HL-60 (cell line): ENCODE measurements around the gene ZNF385A.

Experiments used
- DNase-seq, 2 experiments: peaks; one replicate each; pipeline ENCODE4 v3.0.0-alpha.2; 2010 to 2020; ENCODE audit warnings: low read depth in 1 of 2, low spot score in 1 of 2
- H3K27ac ChIP-seq: fragments of 250-450 bp; sonication (Bioruptor Pico); replicated peaks from 2 replicates; pipeline ENCODE4 v1.5.1; 2020; ENCODE audit warnings: mild to moderate bottlenecking, moderate library complexity
- H3K27me3 ChIP-seq: fragments of 250-450 bp; sonication (Bioruptor Pico); 2 replicates; pipeline ENCODE4 v1.5.1; 2021; ENCODE audit warnings: mild to moderate bottlenecking, moderate library complexity; ENCODE audit not compliant: insufficient read depth, poor library complexity, severe bottlenecking
- H3K4me3 ChIP-seq: replicated peaks from 2 replicates; pipeline ENCODE4 v1.5.1; 2011; ENCODE audit warnings: mild to moderate bottlenecking, control low read depth, low read length; ENCODE audit not compliant: insufficient read depth
- GABPA ChIP-seq: IDR thresholded peaks from 2 replicates; pipeline ENCODE4 v1.6.1; 2012; ENCODE audit warnings: low read depth
- POLR2AphosphoS5 ChIP-seq: IDR thresholded peaks from 2 replicates; pipeline ENCODE4 v1.6.1; 2012; ENCODE audit warnings: low read depth
- SPI1 ChIP-seq: IDR thresholded peaks from 2 replicates; pipeline ENCODE4 v1.6.1; 2012; ENCODE audit warnings: low read depth, mild to moderate bottlenecking, borderline replicate concordance
- TF ChIP-seq, protein P1 (sequence below): IDR thresholded peaks from 2 replicates; pipeline ENCODE4 v1.6.1; 2012; ENCODE audit warnings: low read depth; ENCODE audit not compliant: insufficient replicate concordance
- TF ChIP-seq, protein P2 (sequence below): IDR thresholded peaks from one replicate; pipeline ENCODE4 v1.5.1; 2011; ENCODE audit warnings: low read length, control low read depth, inconsistent platforms; ENCODE audit not compliant: insufficient read depth

ZNF385A gene

DNA sequence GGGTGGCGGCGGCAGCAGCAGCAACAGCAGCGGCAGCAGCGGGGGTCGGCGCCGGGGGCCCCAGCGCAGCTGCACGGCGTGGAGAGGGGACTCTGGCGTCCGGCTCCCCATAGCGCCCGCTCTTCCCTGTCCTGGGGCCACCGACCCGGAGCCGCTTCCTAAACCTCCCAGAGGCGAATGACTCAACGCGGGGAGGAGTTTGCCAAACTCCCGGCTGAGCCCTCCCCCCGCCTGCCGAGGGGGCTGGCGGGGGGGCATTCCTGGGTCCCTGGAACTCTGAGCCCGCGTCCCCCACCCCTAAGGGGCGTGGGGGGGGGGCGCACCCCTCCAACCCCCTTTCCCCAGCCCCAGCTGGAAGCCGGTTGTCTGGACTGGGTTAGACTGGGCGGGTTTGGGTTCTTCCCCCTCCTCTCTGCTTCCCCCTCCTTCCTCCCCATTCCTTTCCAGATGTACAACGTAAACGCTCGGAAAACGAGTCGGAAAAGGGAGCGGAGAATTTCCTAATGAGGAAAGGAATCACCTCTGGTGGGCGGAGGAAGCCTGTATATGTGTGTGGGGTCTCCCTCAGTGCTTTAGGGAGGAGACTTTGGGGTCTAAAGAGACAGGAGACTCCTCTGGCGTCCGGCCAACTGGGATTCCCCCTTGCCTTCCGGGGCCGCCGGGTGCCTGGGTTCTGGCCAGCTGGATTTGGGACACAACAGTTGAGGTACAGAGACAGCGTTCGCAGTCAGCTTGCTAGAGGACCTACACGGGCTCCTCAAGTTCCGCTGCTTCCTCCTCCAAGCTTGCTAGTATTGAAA is 34.8 kb upstream of the ZNF385A start, which contains the start of gene ITGA5:
ITGA5 (minus strand) TSS at position 179 of the 800 bp plus-strand sequence; CDS start at position 111, 68 bp downstream.
- Histone ChIP-seq H3K27ac (peak within 1 kb of the TSS; percentile 81), H3K4me3 (peak within 1 kb of the TSS; percentile 89), H3K27me3 (no peaks in the 10 kb centered on the region)
- peak; percentile 51 to 77 for DNase-seq
- peak; percentile 41; the same call in 1 of the 2 replicates for TF ChIP-seq POLR2AphosphoS5
- no peak for TF ChIP-seq SPI1

DNA sequence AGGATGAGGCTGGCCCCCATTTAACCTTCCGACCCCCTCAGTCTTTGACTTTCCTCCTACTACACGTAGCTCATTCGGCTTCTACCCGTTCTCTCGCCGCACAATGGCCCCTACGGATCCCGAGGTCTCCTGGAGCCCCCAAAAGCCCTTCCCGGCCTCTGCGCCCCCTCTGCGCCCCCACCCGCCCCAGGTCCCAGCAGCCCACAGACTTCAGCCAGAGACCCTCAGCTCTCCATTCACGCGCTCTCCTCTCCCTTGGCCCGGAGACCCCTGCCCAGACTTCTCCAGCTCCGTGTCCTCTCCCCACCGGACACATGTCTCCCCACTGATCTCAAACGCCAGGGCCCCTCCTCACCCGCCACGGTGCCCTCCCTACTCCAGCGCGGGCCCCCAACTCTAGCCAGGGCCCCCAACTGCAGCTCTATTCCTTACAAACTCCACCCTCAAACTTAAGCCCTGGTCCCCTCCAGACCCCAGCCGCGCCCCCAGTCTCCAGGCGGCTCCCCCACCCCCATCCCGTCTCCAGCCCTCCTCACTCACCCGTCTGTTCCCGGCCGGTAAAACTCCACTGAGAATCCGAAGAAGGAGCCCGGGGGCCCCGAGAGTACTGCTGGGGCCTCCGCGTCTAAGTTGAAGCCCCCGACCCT is 34.0 kb upstream of the ZNF385A start:
- Histone ChIP-seq H3K27ac (peak overlapping the region; percentile 81), H3K4me3 (peak overlapping the region; percentile 89), H3K27me3 (no peaks in the 10 kb centered on the region)
- DNase-seq: no peak
- TF ChIP-seq POLR2AphosphoS5: no peak
- no peak for TF ChIP-seq SPI1
- TF ChIP-seq GABPA: no peak
- TF ChIP-seq, protein P1, sequence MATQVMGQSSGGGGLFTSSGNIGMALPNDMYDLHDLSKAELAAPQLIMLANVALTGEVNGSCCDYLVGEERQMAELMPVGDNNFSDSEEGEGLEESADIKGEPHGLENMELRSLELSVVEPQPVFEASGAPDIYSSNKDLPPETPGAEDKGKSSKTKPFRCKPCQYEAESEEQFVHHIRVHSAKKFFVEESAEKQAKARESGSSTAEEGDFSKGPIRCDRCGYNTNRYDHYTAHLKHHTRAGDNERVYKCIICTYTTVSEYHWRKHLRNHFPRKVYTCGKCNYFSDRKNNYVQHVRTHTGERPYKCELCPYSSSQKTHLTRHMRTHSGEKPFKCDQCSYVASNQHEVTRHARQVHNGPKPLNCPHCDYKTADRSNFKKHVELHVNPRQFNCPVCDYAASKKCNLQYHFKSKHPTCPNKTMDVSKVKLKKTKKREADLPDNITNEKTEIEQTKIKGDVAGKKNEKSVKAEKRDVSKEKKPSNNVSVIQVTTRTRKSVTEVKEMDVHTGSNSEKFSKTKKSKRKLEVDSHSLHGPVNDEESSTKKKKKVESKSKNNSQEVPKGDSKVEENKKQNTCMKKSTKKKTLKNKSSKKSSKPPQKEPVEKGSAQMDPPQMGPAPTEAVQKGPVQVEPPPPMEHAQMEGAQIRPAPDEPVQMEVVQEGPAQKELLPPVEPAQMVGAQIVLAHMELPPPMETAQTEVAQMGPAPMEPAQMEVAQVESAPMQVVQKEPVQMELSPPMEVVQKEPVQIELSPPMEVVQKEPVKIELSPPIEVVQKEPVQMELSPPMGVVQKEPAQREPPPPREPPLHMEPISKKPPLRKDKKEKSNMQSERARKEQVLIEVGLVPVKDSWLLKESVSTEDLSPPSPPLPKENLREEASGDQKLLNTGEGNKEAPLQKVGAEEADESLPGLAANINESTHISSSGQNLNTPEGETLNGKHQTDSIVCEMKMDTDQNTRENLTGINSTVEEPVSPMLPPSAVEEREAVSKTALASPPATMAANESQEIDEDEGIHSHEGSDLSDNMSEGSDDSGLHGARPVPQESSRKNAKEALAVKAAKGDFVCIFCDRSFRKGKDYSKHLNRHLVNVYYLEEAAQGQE: no peak
- TF ChIP-seq, protein P2, sequence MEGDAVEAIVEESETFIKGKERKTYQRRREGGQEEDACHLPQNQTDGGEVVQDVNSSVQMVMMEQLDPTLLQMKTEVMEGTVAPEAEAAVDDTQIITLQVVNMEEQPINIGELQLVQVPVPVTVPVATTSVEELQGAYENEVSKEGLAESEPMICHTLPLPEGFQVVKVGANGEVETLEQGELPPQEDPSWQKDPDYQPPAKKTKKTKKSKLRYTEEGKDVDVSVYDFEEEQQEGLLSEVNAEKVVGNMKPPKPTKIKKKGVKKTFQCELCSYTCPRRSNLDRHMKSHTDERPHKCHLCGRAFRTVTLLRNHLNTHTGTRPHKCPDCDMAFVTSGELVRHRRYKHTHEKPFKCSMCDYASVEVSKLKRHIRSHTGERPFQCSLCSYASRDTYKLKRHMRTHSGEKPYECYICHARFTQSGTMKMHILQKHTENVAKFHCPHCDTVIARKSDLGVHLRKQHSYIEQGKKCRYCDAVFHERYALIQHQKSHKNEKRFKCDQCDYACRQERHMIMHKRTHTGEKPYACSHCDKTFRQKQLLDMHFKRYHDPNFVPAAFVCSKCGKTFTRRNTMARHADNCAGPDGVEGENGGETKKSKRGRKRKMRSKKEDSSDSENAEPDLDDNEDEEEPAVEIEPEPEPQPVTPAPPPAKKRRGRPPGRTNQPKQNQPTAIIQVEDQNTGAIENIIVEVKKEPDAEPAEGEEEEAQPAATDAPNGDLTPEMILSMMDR: no peak

DNA sequence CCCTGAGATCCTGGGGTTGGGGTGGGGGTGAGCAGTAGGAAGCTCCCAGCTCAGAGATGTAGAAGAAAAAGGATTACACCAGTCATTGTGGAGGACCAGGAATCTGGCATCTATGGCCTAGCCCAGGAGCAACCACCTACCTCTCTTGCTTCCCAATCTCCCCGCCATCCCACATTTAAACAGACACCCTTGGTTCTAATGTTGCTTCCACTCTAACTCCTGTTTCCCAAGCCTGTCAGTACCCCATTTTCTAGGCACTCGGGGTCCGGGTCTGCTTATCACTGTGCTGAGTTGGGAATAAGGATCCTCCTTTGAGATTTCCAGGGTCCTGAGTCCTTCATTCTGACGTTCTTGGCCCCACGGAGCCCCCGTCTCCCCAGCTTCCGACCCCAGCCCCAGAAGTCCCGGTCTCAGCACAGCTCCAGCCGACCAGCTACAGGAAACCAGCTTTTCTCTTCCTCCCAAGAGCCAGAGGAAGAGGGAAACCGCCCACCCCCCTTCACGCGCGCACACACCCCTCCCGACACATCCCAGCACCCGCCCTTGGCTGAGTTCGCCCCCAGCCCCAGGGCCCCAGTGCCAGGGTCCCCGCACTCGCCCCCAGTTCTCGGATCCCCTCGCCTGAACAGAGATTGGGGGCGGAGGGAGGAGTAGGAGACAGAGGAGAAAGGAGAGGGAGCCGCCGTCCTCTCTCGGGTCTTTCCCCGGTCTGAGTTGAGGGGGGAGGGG is 33.3 kb upstream of the ZNF385A start:
- Histone ChIP-seq H3K27ac (peak overlapping the region; percentile 81), H3K27me3 (no peaks in the 10 kb centered on the region), H3K4me3 (peak overlapping the region; percentile 89)
- TF ChIP-seq GABPA (no peak), POLR2AphosphoS5 (no peak; the same call in 1 of the 2 replicates), SPI1 (peak; percentile 16; the same call in 1 of the 2 replicates)
- TF ChIP-seq, protein P1: no peak
- TF ChIP-seq, protein P2: no peak
- DNase-seq: no peak
